ENCODE results near the gene MED1. TPM values are rescaled to one million over a fixed set of nuclear protein-coding genes. Genes with fewer than 3 reads are reported as not detected.

MED1 gene
- total RNA-seq, 2 experiments from 2014 or later = 24.7 to 28.7 TPM

GRCh38 chr17:39402890-39403605 lies 48.0 kb downstream of the MED1 start:
- Mint-ChIP-seq H3K36me3 (ENCODE audit: low read depth) (peaks cover 19% of the 10 kb centered on the region), H3K4me3 (peak overlapping the region; percentile 100), H3K27ac (peak overlapping the region; percentile 98), H3K9me3 (no peaks in the 10 kb centered on the region), H3K27me3 (no peaks in the 10 kb centered on the region), H3K4me1 (ENCODE audit: low read depth) (peaks cover 31% of the 10 kb centered on the region)
- Histone ChIP-seq H3K27me3 (ENCODE audit: control insufficient read depth in 1 of 2, insufficient read depth in 2 of 2, low read length in 2 of 2) (no peaks in the 10 kb centered on the region), H3K27ac (ENCODE audit: low read depth in 1 of 2, low read length in 2 of 2) (no peak overlapping the region), H3K4me1 (ENCODE audit: insufficient read depth, low read length) (peaks cover 10% of the 10 kb centered on the region), H3K9me3 (ENCODE audit: control insufficient read depth in 1 of 2, insufficient read depth in 1 of 2, low read length in 2 of 2) (no peaks in the 10 kb centered on the region), H3K36me3 (ENCODE audit: insufficient read depth, low read length) (peaks cover 7% of the 10 kb centered on the region), H3K4me3 (ENCODE audit: low read length) (no peak overlapping the region)
- no peak for ATAC-seq (ENCODE audit: poor library complexity)
- DNase-seq = peak in 1 of 14 experiments; percentile 24
- intact Hi-C loops (cut with DNase I, micrococcal nuclease) = loop anchor here in 1 of 2 experiments (10.0 kb wide), 1 partner anchor 598 kb away; no protein-coding TSS in a partner anchor
- no peak for TF ChIP-seq CTCF (IDR thresholded peaks at IDR 0.05)
- POLR2A ChIA-PET = interaction anchor here (0.7 to 3.3 kb wide), 5 partner anchors 11 to 203 kb away, joined by 5 to 32 read pairs (median 5); partner anchors contain the start of genes CDK12, MED1 and RPL19
- CTCF ChIA-PET = interaction anchor here (1.2 kb wide), 1 partner anchor 48 kb away, joined by 3 read pairs; the partner anchor contains the start of gene MED1

GRCh38 chr17:39402244-39402889 lies 48.7 kb downstream of the MED1 start:
- H3K4me3 ChIP-seq (ENCODE audit: low read length) = peak overlapping the region; percentile 97
- peak overlapping the region; percentile 98 for H3K27ac Mint-ChIP-seq
- peaks cover 13% of the 10 kb centered on the region for H3K4me1 ChIP-seq (ENCODE audit: insufficient read depth, low read length)
- ChIA-PET POLR2A (interaction anchor here (0.6 to 3.3 kb wide), 6 partner anchors 12 to 202 kb away, joined by 3 to 32 read pairs (median 5); partner anchors contain the start of genes CDK12, MED1 and RPL19), CTCF (interaction anchor here (1.2 kb wide), 1 partner anchor 49 kb away, joined by 3 read pairs; the partner anchor contains the start of gene MED1)
- peak overlapping the region in 1 of 2 donors; percentile 72 for H3K27ac ChIP-seq (ENCODE audit: low read depth in 1 of 2, low read length in 2 of 2)
- peaks cover 17% of the 10 kb centered on the region for H3K36me3 Mint-ChIP-seq (ENCODE audit: low read depth)
- peaks cover 34% of the 10 kb centered on the region for H3K4me1 Mint-ChIP-seq (ENCODE audit: low read depth)
- intact Hi-C loops (cut with DNase I, micrococcal nuclease) = loop anchor here in 1 of 2 experiments (10.0 kb wide), 1 partner anchor 598 kb away; no protein-coding TSS in a partner anchor
- H3K27me3 ChIP-seq (ENCODE audit: control insufficient read depth in 1 of 2, insufficient read depth in 2 of 2, low read length in 2 of 2) = no peaks in the 10 kb centered on the region
- peak; percentile 64 to 92 (median 78) for DNase-seq
- peak overlapping the region; percentile 100 for H3K4me3 Mint-ChIP-seq
- H3K9me3 ChIP-seq (ENCODE audit: control insufficient read depth in 1 of 2, insufficient read depth in 1 of 2, low read length in 2 of 2) = no peaks in the 10 kb centered on the region
- TF ChIP-seq CTCF (IDR thresholded peaks at IDR 0.05) = no peak
- peak; percentile 54 for ATAC-seq (ENCODE audit: poor library complexity)
- H3K9me3 Mint-ChIP-seq = no peaks in the 10 kb centered on the region
- H3K36me3 ChIP-seq (ENCODE audit: insufficient read depth, low read length) = peaks cover under 1% of the 10 kb centered on the region
- H3K27me3 Mint-ChIP-seq = no peaks in the 10 kb centered on the region
